Measurements from ENCODE around the gene GRK1.

Gene GRK1

DNA sequence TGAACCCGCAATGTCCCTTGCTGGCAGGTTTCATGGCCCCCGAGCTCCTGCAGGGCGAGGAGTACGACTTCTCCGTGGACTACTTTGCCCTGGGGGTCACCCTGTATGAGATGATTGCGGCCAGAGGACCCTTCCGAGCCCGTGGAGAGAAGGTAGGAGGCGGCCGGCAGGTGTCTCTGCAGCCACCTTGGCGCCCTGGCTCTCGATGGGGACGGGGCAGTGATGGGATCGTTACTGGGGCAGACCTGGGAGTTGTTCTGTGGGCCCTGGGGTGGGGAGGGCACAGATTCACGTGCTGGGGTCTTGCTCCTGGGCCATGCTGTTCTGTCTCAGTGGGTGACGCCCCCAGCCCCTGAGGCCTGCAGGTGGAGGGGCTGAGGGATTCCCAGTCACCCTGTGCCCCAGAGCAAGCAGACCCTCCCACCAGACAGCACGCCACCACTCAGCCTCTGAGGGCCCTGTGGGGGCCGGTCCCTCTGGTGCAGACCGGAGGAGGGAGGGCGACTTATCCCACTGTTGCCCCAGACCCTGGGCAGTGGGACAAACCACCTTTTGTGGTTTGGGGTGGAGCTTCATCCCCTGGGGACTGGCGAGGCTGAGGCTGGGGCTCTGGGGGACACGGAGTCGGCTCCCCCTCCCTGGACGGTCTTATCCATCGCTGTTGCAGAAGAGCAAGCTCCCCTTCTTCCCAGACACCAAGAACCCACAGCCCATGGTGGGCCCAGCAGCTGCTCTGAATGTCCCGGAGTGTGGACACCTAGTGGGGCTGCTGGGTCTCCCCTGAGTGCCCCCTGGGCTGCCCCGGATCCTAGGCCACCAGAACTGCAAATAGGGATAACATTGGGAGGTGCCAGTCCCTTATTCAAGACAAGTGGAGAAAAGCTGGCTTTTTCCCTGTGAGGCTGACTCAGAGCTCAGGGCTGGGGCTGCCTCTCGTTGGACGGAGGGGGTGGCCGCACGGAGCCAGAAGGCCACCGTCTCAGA is 64.5 kb downstream of the GRK1 start:
- H3K36me3 ChIP-seq (ENCODE audit: low read depth) = no peaks in the 10 kb centered on the region
- TF ChIP-seq, protein P1, sequence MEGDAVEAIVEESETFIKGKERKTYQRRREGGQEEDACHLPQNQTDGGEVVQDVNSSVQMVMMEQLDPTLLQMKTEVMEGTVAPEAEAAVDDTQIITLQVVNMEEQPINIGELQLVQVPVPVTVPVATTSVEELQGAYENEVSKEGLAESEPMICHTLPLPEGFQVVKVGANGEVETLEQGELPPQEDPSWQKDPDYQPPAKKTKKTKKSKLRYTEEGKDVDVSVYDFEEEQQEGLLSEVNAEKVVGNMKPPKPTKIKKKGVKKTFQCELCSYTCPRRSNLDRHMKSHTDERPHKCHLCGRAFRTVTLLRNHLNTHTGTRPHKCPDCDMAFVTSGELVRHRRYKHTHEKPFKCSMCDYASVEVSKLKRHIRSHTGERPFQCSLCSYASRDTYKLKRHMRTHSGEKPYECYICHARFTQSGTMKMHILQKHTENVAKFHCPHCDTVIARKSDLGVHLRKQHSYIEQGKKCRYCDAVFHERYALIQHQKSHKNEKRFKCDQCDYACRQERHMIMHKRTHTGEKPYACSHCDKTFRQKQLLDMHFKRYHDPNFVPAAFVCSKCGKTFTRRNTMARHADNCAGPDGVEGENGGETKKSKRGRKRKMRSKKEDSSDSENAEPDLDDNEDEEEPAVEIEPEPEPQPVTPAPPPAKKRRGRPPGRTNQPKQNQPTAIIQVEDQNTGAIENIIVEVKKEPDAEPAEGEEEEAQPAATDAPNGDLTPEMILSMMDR (IDR thresholded peaks at IDR 0.05; ENCODE audit: poor library complexity, severe bottlenecking) = no peak
- H3K9me3 ChIP-seq (ENCODE audit: severe bottlenecking) = no peaks in the 10 kb centered on the region
- DNase-seq (ENCODE audit: low spot score) (no peak), ATAC-seq (ENCODE audit: low read depth) (no peak)
- no peaks in the 10 kb centered on the region for H3K4me1 ChIP-seq (ENCODE audit: insufficient read depth, poor library complexity, severe bottlenecking)
- H3K4me3 ChIP-seq (ENCODE audit: severe bottlenecking) = no peak overlapping the region
- H3K27ac ChIP-seq (ENCODE audit: poor library complexity, severe bottlenecking) = no peak overlapping the region
- H3K27me3 ChIP-seq (ENCODE audit: insufficient read depth, poor library complexity, severe bottlenecking) = peaks cover 29% of the 10 kb centered on the region

DNA sequence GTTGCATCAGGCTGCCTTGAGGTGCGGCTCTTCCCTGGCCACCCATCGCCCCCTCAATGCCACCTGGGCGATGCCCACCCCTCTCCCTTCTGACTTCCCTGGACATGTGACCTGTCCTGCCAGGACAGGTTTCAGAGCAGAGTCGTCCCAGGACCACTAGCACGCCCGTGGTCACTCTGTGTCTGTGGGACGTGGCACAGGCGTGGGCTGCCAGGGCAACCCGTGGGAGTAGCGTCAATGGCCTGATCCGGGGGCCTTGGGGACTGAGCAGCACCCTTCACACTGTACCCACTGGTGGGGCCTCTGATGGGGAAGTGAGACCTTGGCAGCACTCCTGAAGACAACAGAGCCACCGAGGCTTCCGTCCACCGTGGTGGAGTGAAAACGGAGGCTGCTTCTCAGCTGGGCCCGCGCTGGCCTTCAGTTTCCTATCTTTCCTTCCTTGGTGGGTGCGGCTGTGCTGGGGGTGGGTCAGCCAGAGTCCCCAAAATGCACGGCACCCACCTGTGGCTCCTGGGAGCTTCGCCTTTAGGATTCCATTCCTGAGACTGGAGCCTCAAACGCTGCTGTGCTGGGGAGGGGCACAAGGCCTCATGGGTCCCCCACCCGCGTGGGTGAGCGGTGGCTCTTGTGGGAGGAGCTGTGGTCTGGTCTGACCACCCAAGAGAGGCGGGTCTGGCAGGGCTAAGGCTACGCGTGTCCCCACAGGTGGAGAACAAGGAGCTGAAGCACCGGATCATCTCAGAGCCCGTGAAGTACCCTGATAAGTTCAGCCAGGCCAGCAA is 65.3 kb downstream of the GRK1 start:
- H3K27me3 ChIP-seq (ENCODE audit: insufficient read depth, poor library complexity, severe bottlenecking) = peaks cover 29% of the 10 kb centered on the region
- DNase-seq (ENCODE audit: low spot score) (no peak), ATAC-seq (ENCODE audit: low read depth) (no peak)
- H3K27ac ChIP-seq (ENCODE audit: poor library complexity, severe bottlenecking) = no peak overlapping the region
- H3K4me1 ChIP-seq (ENCODE audit: insufficient read depth, poor library complexity, severe bottlenecking) = no peaks in the 10 kb centered on the region
- no peak overlapping the region for H3K4me3 ChIP-seq (ENCODE audit: severe bottlenecking)
- TF ChIP-seq, protein P1 (IDR thresholded peaks at IDR 0.05; ENCODE audit: poor library complexity, severe bottlenecking) = no peak
- no peaks in the 10 kb centered on the region for H3K9me3 ChIP-seq (ENCODE audit: severe bottlenecking)
- H3K36me3 ChIP-seq (ENCODE audit: low read depth) = no peaks in the 10 kb centered on the region

DNA sequence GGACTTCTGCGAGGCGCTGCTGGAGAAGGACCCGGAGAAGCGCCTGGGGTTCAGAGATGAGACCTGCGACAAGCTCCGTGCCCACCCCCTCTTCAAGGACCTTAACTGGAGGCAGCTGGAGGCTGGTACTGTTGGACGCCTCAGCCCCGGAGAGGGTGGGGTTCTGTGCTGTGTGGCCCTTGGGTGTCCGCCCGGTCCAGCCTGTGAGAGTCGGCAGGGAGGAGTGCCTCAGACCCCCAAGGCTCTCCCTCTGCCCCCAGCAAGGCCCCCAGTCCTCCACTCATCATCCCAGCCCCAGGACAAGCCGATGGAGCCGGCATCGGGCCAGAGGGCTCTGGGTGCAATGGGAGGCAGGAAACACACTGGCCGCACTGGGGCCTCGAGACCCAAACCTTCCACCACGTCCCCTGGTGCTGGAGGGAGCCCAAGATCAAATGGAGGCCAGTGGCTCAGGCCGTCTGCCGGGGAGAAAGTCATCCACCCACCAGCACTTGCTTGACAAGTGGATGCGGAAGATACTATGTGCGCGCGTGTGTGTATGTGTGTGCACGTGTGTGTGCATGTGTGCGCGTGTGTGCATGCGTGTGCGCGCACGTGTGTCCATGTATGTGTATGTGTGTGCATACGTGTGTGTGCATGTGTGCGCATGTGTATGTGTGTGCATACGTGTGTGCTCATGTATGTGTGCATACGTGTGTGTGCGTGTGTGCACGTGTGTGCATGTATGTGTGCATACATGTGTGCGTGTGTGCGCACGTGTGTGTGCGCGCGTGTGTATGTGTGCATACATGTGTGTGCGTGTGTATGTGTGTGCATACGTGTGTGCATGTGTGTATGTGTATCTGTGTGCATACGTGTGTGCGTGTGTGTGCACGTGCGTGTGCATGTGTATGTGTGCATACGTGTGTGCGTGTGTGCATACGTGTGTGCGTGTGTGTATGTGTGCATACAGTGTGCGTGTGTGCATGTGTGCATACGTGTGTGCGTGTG is 66.2 kb downstream of the GRK1 start:
- TF ChIP-seq, protein P1 (IDR thresholded peaks at IDR 0.05; ENCODE audit: poor library complexity, severe bottlenecking) = no peak
- Histone ChIP-seq H3K27ac (ENCODE audit: poor library complexity, severe bottlenecking) (no peak overlapping the region), H3K27me3 (ENCODE audit: insufficient read depth, poor library complexity, severe bottlenecking) (peaks cover 29% of the 10 kb centered on the region), H3K9me3 (ENCODE audit: severe bottlenecking) (no peaks in the 10 kb centered on the region), H3K36me3 (ENCODE audit: low read depth) (no peaks in the 10 kb centered on the region), H3K4me1 (ENCODE audit: insufficient read depth, poor library complexity, severe bottlenecking) (no peaks in the 10 kb centered on the region), H3K4me3 (ENCODE audit: severe bottlenecking) (no peak overlapping the region)
- ATAC-seq (ENCODE audit: low read depth) = no peak
- no peak for DNase-seq (ENCODE audit: low spot score)

DNA sequence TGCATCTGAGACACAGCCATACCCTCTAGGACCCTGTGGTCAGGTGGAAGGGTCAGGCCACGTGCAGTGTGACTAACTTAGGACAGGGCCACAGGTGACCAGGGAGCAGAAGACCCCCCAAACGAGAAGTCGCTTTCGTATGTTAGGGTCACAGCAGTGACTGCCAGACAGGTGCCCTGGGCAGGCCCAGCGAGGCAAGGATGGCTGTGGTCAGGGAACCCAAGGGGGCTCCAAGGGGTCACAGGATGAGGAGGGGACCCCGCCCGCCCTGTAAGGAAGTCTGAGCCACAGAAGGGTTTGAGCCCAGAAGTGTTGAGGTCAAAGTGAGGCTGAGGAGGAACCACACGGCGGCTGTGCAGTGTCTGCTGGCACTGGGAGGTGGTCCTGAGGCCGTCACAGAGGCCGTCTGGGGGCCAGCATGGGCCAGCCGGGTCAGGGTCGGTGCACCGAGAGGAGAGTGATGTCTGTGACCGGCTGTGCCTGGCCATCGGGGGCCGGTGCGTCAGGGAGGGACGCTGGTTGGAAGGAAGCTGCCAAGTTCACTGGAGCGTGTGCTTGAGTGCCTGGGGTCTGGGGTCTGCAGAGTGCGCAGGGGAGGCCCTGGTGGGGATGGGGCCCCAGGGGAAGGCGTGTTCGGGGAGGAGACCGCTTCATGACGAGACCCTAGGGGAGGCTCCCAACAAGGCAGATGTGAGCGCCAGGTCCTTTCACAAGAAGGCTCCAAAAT is 67.2 kb downstream of the GRK1 start:
- ATAC-seq (ENCODE audit: low read depth) = no peak
- H3K4me3 ChIP-seq (ENCODE audit: severe bottlenecking) = no peak overlapping the region
- H3K27me3 ChIP-seq (ENCODE audit: insufficient read depth, poor library complexity, severe bottlenecking) = peaks cover 21% of the 10 kb centered on the region

More for the DNA sequence above, 67.2 kb downstream of the GRK1 start:
- H3K9me3 ChIP-seq (ENCODE audit: severe bottlenecking) = no peaks in the 10 kb centered on the region
- no peaks in the 10 kb centered on the region for H3K4me1 ChIP-seq (ENCODE audit: insufficient read depth, poor library complexity, severe bottlenecking)
- H3K36me3 ChIP-seq (ENCODE audit: low read depth) = no peaks in the 10 kb centered on the region
- TF ChIP-seq, protein P1 (IDR thresholded peaks at IDR 0.05; ENCODE audit: poor library complexity, severe bottlenecking) = no peak
- no peak overlapping the region for H3K27ac ChIP-seq (ENCODE audit: poor library complexity, severe bottlenecking)
- no peak for DNase-seq (ENCODE audit: low spot score)

Data from RWPE2 (cell line).